ENCODE measurements around the gene PRODH2.
A peak's percentile ranks its signal among the peaks of the same experiment; 100 is the strongest.
"Not testable (repeated sequence)": the region's sequence is repeated elsewhere in the genome, so short reads cannot be mapped to it uniquely, and the experiment has no call there.

The PRODH2 gene

GRCh38 chr19:35777961-35778360 is 34.7 kb downstream of the PRODH2 start:
- DNase-seq, result no peak

DNA sequence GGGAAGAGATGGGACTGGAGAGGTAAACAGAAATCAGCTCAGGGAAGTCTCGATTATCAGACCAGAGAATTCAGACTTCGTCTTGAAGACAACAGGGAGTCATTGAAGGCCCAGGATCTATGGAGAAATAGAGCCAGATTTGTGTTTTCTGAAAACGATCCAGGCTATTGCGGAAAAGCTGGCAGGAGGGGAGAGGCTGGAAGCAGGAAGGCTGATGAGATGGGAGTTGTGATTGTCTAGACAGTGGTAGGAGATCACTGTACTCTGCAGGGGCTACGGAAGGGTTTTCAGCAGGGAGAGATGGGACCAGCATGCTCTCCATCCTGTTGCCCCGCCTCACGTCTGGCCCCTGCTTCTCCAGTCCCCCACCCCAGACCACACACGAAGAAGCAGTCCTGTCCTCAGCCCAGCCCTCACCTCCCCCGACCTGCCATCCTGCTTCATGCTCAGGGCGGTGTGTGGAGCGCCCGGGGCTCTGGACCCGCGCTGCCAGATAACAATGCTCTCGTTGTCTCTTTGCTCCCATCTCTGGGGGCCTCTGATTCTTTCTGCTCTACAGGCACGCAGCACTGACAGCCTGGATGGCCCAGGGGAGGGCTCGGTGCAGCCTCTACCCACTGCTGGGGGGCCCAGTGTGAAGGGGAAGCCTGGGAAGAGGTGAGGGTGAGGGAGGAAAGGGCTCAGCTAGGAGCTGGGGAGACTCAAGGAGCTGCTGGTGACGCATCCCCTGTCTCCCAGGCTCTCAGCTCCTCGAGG is 35.4 kb downstream of the PRODH2 start:
- DNase-seq, result no peak

DNA sequence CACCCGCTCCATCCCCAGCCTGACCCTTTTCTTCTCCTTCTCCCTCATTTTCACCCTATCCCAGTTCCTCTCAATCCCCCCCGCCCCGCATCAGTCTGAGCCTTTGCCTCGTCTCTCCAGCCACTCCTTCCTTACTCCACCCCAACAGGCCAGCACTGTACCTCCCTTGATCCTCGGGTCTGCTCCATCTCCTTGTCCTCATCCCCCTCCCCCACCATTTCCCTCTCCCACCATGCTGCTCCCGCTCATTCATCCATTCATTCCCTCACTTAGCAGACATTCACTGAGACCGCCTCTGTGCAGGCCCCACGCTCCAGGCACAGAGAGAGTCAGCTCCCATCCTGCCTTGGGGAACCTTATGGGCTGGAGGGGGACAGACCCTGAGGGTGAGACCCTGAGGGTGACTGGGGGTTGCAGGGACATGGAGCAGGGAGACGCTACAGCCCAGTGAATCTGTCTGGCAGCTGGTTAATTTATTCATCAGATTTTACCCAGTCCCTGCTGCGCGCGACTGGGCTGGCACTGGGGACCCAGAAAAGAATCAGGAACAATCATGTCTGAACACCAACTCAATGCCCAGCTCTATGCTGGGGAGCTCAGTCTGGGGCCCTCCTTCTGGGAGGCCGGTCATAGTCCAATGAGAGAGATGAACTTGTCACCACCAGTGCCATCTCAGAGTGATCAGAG is 36.4 kb downstream of the PRODH2 start:
- DNase-seq, result no peak

DNA sequence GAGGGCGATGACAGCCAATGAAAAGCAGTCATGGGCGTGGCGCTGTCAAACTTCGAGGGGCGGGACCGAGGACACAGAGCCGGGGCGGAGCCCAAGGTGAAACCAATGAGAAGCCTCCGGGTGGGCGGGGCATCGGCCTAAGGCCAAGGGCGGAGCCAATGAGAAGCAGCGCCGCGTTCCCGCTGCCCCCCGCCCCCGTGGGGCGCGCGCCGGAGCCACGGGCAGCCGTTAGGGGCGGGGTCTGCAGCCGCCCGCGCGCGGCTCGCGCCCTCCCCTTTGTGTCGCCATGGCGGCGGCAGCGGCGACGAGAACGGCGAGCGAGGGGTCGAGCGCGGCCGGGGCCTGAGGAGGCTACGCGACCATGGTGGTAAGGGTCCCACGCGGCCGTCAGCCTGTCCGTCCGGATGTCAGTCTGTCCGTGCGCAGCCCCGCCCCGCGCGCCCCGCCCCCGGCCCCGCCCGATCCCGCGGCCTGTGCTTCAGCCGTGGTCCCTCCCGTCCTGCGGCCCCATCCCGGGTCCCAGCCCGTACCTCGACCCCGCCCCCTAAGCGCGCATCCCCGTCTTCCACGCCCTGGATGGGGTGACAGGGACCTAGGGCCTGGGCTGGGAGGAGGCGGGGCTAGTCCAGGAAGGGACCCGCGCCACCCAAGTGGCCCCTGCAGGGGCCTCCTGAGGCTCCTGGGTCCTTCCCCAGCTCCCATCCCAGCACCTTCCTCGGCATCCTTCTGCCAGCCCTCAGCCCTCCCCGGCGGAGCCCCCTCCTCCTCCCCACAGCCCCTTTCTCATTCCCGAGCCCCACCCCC is 37.1 kb downstream of the PRODH2 start, which contains the start of gene ARHGAP33:
Gene ARHGAP33, plus strand, starts transcription at position 267 of the 804 bp plus-strand sequence. Its CDS starts 95 bp downstream, at position 362.
- peak; percentile 99 for DNase-seq

- DNase-seq, result no peak
These were observed 37.7 kb downstream of the PRODH2 start for GRCh38 chr19:35775046-35775297.

- no peak for DNase-seq
These were observed 38.2 kb downstream of the PRODH2 start for GRCh38 chr19:35774274-35775045.

GRCh38 chr19:35773020-35773806 is 39.4 kb downstream of the PRODH2 start:
- DNase-seq, result no peak

- not testable (repeated sequence) for DNase-seq
These were observed 40.3 kb downstream of the PRODH2 start for GRCh38 chr19:35772362-35772761.

DNA sequence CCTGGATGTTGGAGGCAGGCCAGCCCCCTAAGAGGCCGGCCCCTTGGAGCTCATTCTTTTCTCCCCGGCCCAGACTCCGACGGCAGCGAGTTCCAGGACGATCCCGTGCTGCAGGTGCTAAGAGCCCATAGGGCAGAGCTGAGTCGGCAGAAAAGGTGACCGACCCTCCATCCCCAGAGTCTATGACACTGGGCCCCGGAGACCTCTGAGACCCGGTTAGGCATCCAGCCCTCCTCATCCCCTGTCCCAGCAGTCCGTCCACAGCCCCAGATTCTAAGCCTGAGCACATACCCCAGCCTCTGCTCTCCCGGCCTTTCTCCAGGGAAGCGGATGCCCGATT is 44.6 kb downstream of the PRODH2 start:
- no peak for DNase-seq

GRCh38 chr19:35767288-35768081 is 45.2 kb downstream of the PRODH2 start:
- DNase-seq, result no peak

- DNase-seq, result no peak
These were observed 46.0 kb downstream of the PRODH2 start for GRCh38 chr19:35766571-35767104.

- DNase-seq, result no peak
These were observed 48.0 kb downstream of the PRODH2 start for GRCh38 chr19:35764432-35765315.

DNA sequence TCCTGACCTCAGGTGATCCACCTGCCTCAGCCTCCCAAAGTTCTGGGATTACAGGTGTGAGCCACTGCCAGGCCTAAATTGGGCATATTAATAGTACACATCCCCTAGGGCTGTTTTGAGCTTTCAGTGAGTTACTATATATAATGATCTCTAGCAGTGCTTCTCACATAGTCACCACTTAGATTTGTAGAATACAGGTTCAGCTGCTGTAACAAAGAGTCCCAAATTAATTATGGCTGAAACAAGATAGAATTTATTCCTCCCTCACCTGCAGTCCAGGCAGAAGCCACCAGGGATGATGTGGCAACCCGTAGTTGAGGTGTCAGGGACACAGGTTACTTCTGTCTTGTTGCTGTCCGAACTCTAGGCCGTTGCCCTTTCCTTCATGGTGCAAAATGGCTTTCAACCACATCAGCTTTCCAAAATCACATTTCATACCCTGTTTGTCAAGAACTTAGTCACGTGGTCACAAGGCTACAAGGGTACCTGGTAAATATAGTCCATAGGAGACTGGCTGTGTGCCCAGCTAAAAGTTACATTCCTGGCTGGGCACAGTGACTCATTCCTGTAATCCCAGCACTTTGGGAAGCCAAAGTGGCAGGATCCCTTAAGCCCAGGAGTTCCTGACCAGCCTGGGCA is 51.8 kb downstream of the PRODH2 start:
- no peak for DNase-seq

DNA sequence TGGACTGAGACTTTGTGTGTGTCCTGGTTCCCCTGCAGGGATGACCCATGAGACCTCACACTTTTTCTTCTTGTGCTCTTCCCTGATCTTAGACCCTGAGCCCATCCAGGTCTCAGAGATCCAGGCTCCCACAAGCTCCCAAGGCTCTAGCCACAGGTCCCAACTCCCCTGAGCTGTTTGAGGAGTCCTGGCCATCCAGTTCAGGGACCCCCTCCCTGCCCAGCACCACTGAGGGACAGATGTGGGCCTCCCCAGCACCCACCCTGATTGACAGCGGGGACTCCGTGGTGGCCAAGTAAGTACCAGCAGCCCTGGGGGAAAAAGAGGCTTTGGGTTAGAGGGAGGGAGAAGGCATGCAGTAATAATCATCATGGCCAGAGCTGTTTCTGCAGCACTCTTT is 52.9 kb downstream of the PRODH2 start:
- no peak for DNase-seq

DNA sequence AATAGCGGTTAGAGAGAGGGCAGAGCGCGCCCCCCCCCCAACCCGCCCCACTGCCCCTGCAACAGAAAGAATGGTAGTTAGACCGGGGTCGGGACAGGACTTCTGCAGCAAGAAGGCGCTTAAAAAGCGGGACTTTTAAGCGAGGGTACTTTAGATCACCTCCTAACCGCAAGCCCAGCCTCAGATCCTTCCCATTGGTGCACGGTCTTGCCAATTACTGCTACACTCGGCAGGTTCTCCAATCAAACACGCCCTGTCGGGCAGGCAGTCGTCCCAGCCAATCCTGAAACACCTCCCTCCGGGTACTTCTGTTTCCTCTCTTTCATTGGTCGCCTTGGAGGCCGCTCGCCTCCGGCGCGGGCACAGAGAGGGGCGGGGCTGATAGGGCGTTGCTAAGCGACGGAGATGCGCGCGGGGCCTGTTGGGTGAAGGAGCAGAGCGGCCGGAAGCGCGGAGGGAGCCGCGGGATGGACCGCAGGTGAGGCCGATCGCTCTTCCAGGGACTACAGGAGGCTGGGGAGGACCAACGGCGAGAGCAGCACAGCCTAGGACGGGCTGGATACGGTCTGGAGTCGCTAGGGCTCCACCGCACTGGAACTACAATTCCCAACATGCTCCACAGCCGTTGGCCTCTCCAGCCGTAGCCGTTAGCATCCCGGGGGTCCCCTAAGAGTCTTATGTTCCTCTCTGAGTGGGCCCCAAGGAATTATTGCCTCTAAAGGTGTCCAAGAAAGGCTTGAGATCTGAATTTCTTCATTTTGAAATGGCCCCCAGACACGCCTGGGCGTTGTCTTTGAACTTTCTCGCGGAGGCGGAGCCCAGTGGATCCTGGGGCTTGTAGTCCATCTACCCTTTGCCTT is 54.7 kb downstream of the PRODH2 start, which contains the start of gene PROSER3:
Gene PROSER3, plus strand, starts transcription at position 428 of the 860 bp plus-strand sequence. Its CDS starts 40 bp downstream, at position 468.
- DNase-seq, result peak; percentile 95

GRCh38 chr19:35757231-35757748 is 55.4 kb downstream of the PRODH2 start:
- no peak for DNase-seq

- DNase-seq, result no peak
These were observed 56.0 kb downstream of the PRODH2 start, which contains the start of gene HSPB6 for GRCh38 chr19:35756377-35757230. Gene HSPB6 (minus strand): TSS chr19:35757029. CDS start chr19:35757008, 21 bp downstream.

All from NCI-H2107 (cell line).